Neural cell (in vitro differentiated cells): ENCODE results near the gene TNC. TPM values are rescaled to one million over a fixed set of nuclear protein-coding genes. Genes with fewer than 3 reads are reported as not detected.

Experiments used
- H2AFZ ChIP-seq: fragments of 200-600, 300-800 bp; sonication (generic), shearing (Covaris generic); 2 replicates; pipeline ENCODE4 v1.6.0; 2014; ENCODE audit warnings: low read depth, mild to moderate bottlenecking, antibody characterized with exemption, low read length, moderate library complexity
- H3F3A ChIP-seq: fragments of 200-600 bp; shearing (Covaris generic); 2 replicates; pipeline ENCODE4 v1.6.1; 2016; ENCODE audit warnings: mild to moderate bottlenecking, moderate library complexity, mixed read lengths, antibody characterized with exemption, low read length; ENCODE audit not compliant: insufficient read depth, poor library complexity, severe bottlenecking
- H3K27ac ChIP-seq: fragments of 200-600, 300-800 bp; sonication (generic), shearing (Covaris generic); 2 replicates; pipeline ENCODE4 v1.5.1; 2014; ENCODE audit warnings: mild to moderate bottlenecking, low read length, moderate library complexity
- H3K27me3 ChIP-seq: fragments of 300-800, 200-600 bp; sonication (generic), shearing (Covaris generic); 2 replicates; pipeline ENCODE4 v1.6.0; 2014; ENCODE audit warnings: mild to moderate bottlenecking, low read depth, low read length, moderate library complexity; ENCODE audit not compliant: insufficient read depth
- H3K36me3 ChIP-seq: fragments of 300-800, 200-600 bp; sonication (generic), shearing (Covaris generic); 2 replicates; pipeline ENCODE4 v1.5.1; 2014; ENCODE audit warnings: mild to moderate bottlenecking, antibody characterized with exemption, low read length, moderate library complexity; ENCODE audit not compliant: insufficient read depth
- H3K4me2 ChIP-seq: fragments of 300-800, 200-600 bp; sonication (generic), shearing (Covaris generic); 2 replicates; pipeline ENCODE4 v1.6.0; 2014; ENCODE audit warnings: mild to moderate bottlenecking, low read length
- H3K4me3 ChIP-seq: fragments of 300-800, 200-600 bp; sonication (generic), shearing (Covaris generic); 2 replicates; pipeline ENCODE4 v1.5.1; 2014; ENCODE audit warnings: mild to moderate bottlenecking, low read length, moderate library complexity
- H3K79me2 ChIP-seq: fragments of 200-600 bp; shearing (Covaris generic); replicated peaks from 2 replicates; pipeline ENCODE4 v1.6.0; 2014; ENCODE audit warnings: mild to moderate bottlenecking, low read length, moderate library complexity; ENCODE audit not compliant: insufficient read depth
- H3K9ac ChIP-seq: fragments of 300-800, 200-600 bp; sonication (generic), shearing (Covaris generic); 2 replicates; pipeline ENCODE4 v1.6.1; 2016; ENCODE audit warnings: mild to moderate bottlenecking, low read length, mixed read lengths
- H3K9me2 ChIP-seq: fragments of 200-600 bp; shearing (Covaris generic); 2 replicates; pipeline ENCODE4 v1.6.1; 2016; ENCODE audit warnings: mild to moderate bottlenecking, low read length, mixed read lengths; ENCODE audit not compliant: insufficient read depth
- H3K9me3 ChIP-seq: fragments of 200-600, 300-800 bp; sonication (generic), shearing (Covaris generic); 2 replicates; pipeline ENCODE4 v1.6.1; 2016; ENCODE audit warnings: mild to moderate bottlenecking, mixed run types, low read length, moderate library complexity, mixed read lengths
- H4K20me1 ChIP-seq: fragments of 200-600 bp; shearing (Covaris generic); 2 replicates; pipeline ENCODE4 v1.6.1; 2016; ENCODE audit warnings: mild to moderate bottlenecking, mixed run types; ENCODE audit not compliant: insufficient read depth
- EP300 ChIP-seq: fragments of 450-650 bp; conservative IDR thresholded peaks from 2 replicates; pipeline ENCODE4 v1.6.1; 2014; ENCODE audit warnings: antibody characterized with exemption, mild to moderate bottlenecking, moderate library complexity; ENCODE audit not compliant: poor library complexity, severe bottlenecking
- EZH2 ChIP-seq: fragments of 200-600, 300-800 bp; shearing (Covaris generic), sonication (generic); IDR thresholded peaks from 2 replicates; pipeline ENCODE4 v1.6.1; 2014; ENCODE audit warnings: antibody characterized with exemption, low read length, borderline replicate concordance, mild to moderate bottlenecking; ENCODE audit not compliant: insufficient read depth, poor library complexity, severe bottlenecking
- MXI1 ChIP-seq: fragments of 450-650 bp; conservative IDR thresholded peaks from 2 replicates; pipeline ENCODE4 v1.6.1; 2014; ENCODE audit warnings: antibody characterized with exemption, mild to moderate bottlenecking; ENCODE audit not compliant: poor library complexity, severe bottlenecking
- POLR2AphosphoS5 ChIP-seq: IDR thresholded peaks from 2 replicates; pipeline ENCODE4 v1.6.1; 2012
- RAD21 ChIP-seq: fragments of 450-650 bp; conservative IDR thresholded peaks from 2 replicates; pipeline ENCODE4 v1.6.1; 2014; ENCODE audit warnings: antibody characterized with exemption, mild to moderate bottlenecking, moderate library complexity
- SMC3 ChIP-seq: fragments of 450-650 bp; conservative IDR thresholded peaks from 2 replicates; pipeline ENCODE4 v1.6.1; 2014; ENCODE audit warnings: antibody characterized with exemption, mild to moderate bottlenecking, moderate library complexity; ENCODE audit not compliant: poor library complexity
- TAF1 ChIP-seq: IDR thresholded peaks from 2 replicates; pipeline ENCODE4 v1.6.1; 2012; ENCODE audit warnings: low read depth
- polyA plus RNA-seq: library from polyadenylated mRNA; depleted of rRNA; stranded (reverse); fragments of >200 nt; gene quantifications from 2 replicates; pipeline ENCODE4 v1.2.3, GENCODE V29; 2014
- TF ChIP-seq, protein P1 (sequence below): IDR thresholded peaks from 2 replicates; pipeline ENCODE4 v1.6.1; 2012; ENCODE audit warnings: borderline replicate concordance
- TF ChIP-seq, protein P2 (sequence below): fragments of 450-650 bp; IDR thresholded peaks from 2 replicates; pipeline ENCODE4 v1.5.1; 2014; ENCODE audit warnings: antibody characterized with exemption, mild to moderate bottlenecking, moderate library complexity; ENCODE audit not compliant: poor library complexity, severe bottlenecking

TNC gene
- polyA plus RNA-seq, 1 donor from 2014 or later: 2.1 TPM

DNA sequence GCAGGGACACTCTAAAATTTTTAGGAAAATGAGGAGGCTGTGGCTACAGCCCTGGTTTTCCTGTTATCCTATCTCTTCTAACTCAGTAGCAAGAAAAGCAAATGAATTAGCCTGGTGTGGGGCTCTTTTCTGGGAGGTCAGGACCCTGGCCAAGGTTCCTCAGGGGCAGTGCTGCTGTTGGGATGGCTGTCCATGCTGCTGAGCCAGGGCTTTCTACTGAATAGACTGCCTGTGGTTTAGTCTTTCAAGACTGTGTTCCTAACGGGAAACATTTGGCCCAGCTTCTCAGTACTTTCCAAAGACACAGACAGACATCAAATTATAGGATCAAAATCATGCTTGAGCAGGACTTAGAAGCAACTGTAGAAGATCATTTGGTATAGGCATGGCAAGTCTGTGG lies 18.1 kb downstream of the TNC start:
- Histone ChIP-seq H3F3A (no peaks in the 10 kb centered on the region), H3K27ac (no peak overlapping the region), H3K4me3 (no peak overlapping the region), H3K4me2 (no peak overlapping the region), H3K36me3 (no peaks in the 10 kb centered on the region), H2AFZ (no peak overlapping the region), H3K9me2 (no peaks in the 10 kb centered on the region), H3K9ac (no peak overlapping the region), H3K9me3 (no peaks in the 10 kb centered on the region), H3K27me3 (no peaks in the 10 kb centered on the region), H3K79me2 (no peaks in the 10 kb centered on the region), H4K20me1 (no peaks in the 10 kb centered on the region)
- TF ChIP-seq SMC3: no peak
- TF ChIP-seq TAF1: no peak
- TF ChIP-seq POLR2AphosphoS5: no peak
- TF ChIP-seq, protein P1, sequence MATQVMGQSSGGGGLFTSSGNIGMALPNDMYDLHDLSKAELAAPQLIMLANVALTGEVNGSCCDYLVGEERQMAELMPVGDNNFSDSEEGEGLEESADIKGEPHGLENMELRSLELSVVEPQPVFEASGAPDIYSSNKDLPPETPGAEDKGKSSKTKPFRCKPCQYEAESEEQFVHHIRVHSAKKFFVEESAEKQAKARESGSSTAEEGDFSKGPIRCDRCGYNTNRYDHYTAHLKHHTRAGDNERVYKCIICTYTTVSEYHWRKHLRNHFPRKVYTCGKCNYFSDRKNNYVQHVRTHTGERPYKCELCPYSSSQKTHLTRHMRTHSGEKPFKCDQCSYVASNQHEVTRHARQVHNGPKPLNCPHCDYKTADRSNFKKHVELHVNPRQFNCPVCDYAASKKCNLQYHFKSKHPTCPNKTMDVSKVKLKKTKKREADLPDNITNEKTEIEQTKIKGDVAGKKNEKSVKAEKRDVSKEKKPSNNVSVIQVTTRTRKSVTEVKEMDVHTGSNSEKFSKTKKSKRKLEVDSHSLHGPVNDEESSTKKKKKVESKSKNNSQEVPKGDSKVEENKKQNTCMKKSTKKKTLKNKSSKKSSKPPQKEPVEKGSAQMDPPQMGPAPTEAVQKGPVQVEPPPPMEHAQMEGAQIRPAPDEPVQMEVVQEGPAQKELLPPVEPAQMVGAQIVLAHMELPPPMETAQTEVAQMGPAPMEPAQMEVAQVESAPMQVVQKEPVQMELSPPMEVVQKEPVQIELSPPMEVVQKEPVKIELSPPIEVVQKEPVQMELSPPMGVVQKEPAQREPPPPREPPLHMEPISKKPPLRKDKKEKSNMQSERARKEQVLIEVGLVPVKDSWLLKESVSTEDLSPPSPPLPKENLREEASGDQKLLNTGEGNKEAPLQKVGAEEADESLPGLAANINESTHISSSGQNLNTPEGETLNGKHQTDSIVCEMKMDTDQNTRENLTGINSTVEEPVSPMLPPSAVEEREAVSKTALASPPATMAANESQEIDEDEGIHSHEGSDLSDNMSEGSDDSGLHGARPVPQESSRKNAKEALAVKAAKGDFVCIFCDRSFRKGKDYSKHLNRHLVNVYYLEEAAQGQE: no peak
- no peak for TF ChIP-seq MXI1
- TF ChIP-seq EZH2: no peak
- TF ChIP-seq, protein P2, sequence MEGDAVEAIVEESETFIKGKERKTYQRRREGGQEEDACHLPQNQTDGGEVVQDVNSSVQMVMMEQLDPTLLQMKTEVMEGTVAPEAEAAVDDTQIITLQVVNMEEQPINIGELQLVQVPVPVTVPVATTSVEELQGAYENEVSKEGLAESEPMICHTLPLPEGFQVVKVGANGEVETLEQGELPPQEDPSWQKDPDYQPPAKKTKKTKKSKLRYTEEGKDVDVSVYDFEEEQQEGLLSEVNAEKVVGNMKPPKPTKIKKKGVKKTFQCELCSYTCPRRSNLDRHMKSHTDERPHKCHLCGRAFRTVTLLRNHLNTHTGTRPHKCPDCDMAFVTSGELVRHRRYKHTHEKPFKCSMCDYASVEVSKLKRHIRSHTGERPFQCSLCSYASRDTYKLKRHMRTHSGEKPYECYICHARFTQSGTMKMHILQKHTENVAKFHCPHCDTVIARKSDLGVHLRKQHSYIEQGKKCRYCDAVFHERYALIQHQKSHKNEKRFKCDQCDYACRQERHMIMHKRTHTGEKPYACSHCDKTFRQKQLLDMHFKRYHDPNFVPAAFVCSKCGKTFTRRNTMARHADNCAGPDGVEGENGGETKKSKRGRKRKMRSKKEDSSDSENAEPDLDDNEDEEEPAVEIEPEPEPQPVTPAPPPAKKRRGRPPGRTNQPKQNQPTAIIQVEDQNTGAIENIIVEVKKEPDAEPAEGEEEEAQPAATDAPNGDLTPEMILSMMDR: no peak
- no peak for TF ChIP-seq RAD21
- TF ChIP-seq EP300: no peak

DNA sequence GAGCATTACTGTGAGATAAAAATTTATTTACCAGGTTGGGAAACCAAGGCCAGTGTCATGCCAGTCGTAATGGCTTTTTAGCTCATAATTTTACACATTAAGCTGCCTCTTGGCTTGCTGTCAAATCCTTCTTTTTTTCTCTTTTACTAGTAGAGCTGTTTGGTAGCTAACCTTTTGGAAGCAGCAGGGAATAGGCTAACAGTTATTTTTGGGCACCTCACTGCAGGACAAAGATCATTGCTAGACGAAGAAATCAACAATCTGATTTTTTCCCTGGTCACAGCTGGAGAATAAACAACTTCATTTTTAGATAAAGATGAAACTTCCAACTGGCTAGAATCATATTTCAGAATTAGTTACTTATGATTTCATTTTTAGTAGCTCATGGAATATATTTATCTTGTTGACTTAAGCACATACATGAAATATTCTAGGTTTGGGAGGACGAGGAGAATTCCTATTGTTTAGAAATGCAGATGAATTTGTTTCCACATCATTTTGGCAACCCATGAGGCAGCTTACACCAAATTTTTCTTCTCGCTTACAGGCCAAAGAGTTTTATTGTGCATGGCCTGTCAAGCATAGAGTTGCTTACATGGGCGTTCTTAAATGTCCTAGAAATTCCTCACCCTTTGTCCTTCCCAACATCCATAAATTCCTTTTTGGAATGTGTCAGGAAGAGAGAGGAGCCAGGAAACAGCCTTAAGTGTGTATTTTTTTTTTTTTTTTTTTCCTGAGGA lies 19.6 kb downstream of the TNC start:
- Histone ChIP-seq H3F3A (no peaks in the 10 kb centered on the region), H3K79me2 (no peaks in the 10 kb centered on the region), H3K4me3 (no peak overlapping the region), H3K27me3 (no peaks in the 10 kb centered on the region), H3K9ac (no peak overlapping the region), H3K9me3 (no peaks in the 10 kb centered on the region), H4K20me1 (no peaks in the 10 kb centered on the region), H3K36me3 (no peaks in the 10 kb centered on the region), H2AFZ (no peak overlapping the region), H3K27ac (no peak overlapping the region), H3K4me2 (no peak overlapping the region), H3K9me2 (no peaks in the 10 kb centered on the region)
- TF ChIP-seq RAD21 (no peak), TAF1 (no peak), MXI1 (no peak), EP300 (no peak)
